K562 (cell line): ENCODE measurements around the gene HECA. TPM values are rescaled to one million over a fixed set of nuclear protein-coding genes. Genes with fewer than 3 reads are reported as not detected.

ENCODE experiments used
- polyA plus RNA-seq, 8 experiments: library from polyadenylated mRNA; depleted of rRNA in 4 of 8; stranded (reverse) in 5 of 8; unstranded in 3 of 8; fragments of >200 nt; fragmentation: Nextera tagmentation in 2 of 8; fragmentation: Illumina TruSeq in 1 of 8; extraction: Ambion mirVana in 2 of 8; extraction: Trizol in 1 of 8; gene quantifications; 2 replicates each; pipeline versions ENCODE4 v1.2.1 to v1.2.3, GENCODE V29; 2011 to 2014; ENCODE audit warnings: inconsistent platforms in 1 of 8, missing spikeins in 1 of 8
- total RNA-seq, 7 experiments: library from RNA; depleted of rRNA in 6 of 7; stranded (reverse); fragments of >200 nt in 6 of 7; fragmentation: Illumina TruSeq in 2 of 7; extraction: Trizol in 2 of 7; gene quantifications; 2 replicates each; pipeline versions ENCODE4 v1.2.1 to v1.2.3, GENCODE V29; 2011 to 2021; ENCODE audit warnings: low replicate concordance in 1 of 7
- TF ChIP-seq, protein P1 (sequence below): fragments of 200-600 bp; sonication (generic); IDR thresholded peaks from one replicate; pipeline ENCODE4 v1.6.1; 2012; ENCODE audit warnings: mild to moderate bottlenecking, low read depth, low read length, inconsistent platforms

HECA gene
- total and polyA plus RNA-seq, 9 of the 15 experiments (the other 6 are each of a cell fraction or from before 2014, with no cell fraction given): 0.31 to 2.3 (median 1.1) TPM

DNA sequence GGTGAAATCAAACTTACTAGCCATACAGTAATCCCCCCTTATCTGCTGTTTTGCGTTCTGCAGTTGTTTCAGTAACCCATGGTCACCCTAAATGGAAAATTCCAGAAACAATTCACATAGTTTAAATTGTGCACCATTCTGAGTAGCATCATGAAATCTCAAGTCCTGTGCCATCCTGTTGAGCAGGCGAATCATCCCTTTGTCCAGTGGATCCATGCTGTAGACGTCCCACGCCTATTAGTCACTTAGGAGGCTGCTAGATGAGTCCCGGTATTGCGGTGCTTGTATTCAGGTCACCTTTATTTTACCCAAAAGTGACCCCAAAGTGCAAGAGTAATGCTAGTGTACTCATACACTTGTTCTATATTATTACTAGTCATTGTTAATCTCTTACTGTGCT lies 46.4 kb downstream of the HECA start (continued):
- TF ChIP-seq, protein P1, sequence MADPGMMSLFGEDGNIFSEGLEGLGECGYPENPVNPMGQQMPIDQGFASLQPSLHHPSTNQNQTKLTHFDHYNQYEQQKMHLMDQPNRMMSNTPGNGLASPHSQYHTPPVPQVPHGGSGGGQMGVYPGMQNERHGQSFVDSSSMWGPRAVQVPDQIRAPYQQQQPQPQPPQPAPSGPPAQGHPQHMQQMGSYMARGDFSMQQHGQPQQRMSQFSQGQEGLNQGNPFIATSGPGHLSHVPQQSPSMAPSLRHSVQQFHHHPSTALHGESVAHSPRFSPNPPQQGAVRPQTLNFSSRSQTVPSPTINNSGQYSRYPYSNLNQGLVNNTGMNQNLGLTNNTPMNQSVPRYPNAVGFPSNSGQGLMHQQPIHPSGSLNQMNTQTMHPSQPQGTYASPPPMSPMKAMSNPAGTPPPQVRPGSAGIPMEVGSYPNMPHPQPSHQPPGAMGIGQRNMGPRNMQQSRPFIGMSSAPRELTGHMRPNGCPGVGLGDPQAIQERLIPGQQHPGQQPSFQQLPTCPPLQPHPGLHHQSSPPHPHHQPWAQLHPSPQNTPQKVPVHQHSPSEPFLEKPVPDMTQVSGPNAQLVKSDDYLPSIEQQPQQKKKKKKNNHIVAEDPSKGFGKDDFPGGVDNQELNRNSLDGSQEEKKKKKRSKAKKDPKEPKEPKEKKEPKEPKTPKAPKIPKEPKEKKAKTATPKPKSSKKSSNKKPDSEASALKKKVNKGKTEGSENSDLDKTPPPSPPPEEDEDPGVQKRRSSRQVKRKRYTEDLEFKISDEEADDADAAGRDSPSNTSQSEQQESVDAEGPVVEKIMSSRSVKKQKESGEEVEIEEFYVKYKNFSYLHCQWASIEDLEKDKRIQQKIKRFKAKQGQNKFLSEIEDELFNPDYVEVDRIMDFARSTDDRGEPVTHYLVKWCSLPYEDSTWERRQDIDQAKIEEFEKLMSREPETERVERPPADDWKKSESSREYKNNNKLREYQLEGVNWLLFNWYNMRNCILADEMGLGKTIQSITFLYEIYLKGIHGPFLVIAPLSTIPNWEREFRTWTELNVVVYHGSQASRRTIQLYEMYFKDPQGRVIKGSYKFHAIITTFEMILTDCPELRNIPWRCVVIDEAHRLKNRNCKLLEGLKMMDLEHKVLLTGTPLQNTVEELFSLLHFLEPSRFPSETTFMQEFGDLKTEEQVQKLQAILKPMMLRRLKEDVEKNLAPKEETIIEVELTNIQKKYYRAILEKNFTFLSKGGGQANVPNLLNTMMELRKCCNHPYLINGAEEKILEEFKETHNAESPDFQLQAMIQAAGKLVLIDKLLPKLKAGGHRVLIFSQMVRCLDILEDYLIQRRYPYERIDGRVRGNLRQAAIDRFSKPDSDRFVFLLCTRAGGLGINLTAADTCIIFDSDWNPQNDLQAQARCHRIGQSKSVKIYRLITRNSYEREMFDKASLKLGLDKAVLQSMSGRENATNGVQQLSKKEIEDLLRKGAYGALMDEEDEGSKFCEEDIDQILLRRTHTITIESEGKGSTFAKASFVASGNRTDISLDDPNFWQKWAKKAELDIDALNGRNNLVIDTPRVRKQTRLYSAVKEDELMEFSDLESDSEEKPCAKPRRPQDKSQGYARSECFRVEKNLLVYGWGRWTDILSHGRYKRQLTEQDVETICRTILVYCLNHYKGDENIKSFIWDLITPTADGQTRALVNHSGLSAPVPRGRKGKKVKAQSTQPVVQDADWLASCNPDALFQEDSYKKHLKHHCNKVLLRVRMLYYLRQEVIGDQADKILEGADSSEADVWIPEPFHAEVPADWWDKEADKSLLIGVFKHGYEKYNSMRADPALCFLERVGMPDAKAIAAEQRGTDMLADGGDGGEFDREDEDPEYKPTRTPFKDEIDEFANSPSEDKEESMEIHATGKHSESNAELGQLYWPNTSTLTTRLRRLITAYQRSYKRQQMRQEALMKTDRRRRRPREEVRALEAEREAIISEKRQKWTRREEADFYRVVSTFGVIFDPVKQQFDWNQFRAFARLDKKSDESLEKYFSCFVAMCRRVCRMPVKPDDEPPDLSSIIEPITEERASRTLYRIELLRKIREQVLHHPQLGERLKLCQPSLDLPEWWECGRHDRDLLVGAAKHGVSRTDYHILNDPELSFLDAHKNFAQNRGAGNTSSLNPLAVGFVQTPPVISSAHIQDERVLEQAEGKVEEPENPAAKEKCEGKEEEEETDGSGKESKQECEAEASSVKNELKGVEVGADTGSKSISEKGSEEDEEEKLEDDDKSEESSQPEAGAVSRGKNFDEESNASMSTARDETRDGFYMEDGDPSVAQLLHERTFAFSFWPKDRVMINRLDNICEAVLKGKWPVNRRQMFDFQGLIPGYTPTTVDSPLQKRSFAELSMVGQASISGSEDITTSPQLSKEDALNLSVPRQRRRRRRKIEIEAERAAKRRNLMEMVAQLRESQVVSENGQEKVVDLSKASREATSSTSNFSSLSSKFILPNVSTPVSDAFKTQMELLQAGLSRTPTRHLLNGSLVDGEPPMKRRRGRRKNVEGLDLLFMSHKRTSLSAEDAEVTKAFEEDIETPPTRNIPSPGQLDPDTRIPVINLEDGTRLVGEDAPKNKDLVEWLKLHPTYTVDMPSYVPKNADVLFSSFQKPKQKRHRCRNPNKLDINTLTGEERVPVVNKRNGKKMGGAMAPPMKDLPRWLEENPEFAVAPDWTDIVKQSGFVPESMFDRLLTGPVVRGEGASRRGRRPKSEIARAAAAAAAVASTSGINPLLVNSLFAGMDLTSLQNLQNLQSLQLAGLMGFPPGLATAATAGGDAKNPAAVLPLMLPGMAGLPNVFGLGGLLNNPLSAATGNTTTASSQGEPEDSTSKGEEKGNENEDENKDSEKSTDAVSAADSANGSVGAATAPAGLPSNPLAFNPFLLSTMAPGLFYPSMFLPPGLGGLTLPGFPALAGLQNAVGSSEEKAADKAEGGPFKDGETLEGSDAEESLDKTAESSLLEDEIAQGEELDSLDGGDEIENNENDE: no peak
- TF ChIP-seq, all 486 proteins: peak for 0
